HCT116 (cell line): ENCODE data around the gene PRICKLE2. TPM values are rescaled to one million over a fixed set of nuclear protein-coding genes. Genes with fewer than 3 reads are reported as not detected.

Source experiments
- ATAC-seq: fragments of 200-7000 bp; cut with Tn5 transposase; 2 replicates; pipeline ENCODE4 v1.9.1; 2020; ENCODE audit warnings: mild to moderate bottlenecking, moderate library complexity
- BruUV-seq: library from RNA; stranded (reverse); fragments of 400-500 nt; replicated peaks from 2 replicates; lab custom pipeline; 2021; lab: Mats Ljungman, UMichigan
- CTCF ChIA-PET: fragments of 300-600 bp; sonication (Branson Sonifier 250); formaldehyde crosslinking; loops from one replicate; lab custom pipeline; 2021; ENCODE audit warnings: antibody characterized with exemption; lab: Charles Lee
- POLR2A ChIA-PET: fragments of 300-600, 350-600 bp; sonication (Branson Sonifier 250); formaldehyde crosslinking; loops from one replicate; lab custom pipeline; 2021; ENCODE audit warnings: antibody characterized with exemption; lab: Charles Lee
- RAD21 ChIA-PET, 2 experiments: fragments of 300-600 bp; sonication (Branson Sonifier 250); formaldehyde crosslinking; loops; one replicate each; lab custom pipeline; 2023; ENCODE audit warnings: low total read pairs in 2 of 2; ENCODE audit not compliant: uncharacterized antibody in 2 of 2, unreplicated experiment in 2 of 2, low non-redundant PET in 1 of 2; lab: Charles Lee
- DNase-seq: peaks from one replicate; pipeline ENCODE4 v3.0.0-alpha.2; 2010; ENCODE audit warnings: low read depth, low spot score
- H2AFZ ChIP-seq: fragments of 200-600 bp; shearing (Covaris generic), sonication (generic); 2 replicates; pipeline ENCODE4 v1.6.1; 2017; ENCODE audit warnings: low read depth, mixed run types, mixed read lengths, antibody characterized with exemption, low read length; ENCODE audit not compliant: poor library complexity, severe bottlenecking
- H3K27ac ChIP-seq: 2 replicates; pipeline ENCODE4 v1.5.1; 2012; ENCODE audit warnings: low read depth, low read length
- H3K27me3 ChIP-seq: fragments of 200-600 bp; sonication (generic); 2 replicates; pipeline ENCODE4 v1.6.1; 2016; ENCODE audit warnings: mixed run types, low read length, mixed read lengths; ENCODE audit not compliant: insufficient read depth
- H3K36me3 ChIP-seq, 2 experiments: fragments of 200-500 bp in 1 of 2; fragments of 200-600 bp in 1 of 2; sonication (Bioruptor generic) in 1 of 2; sonication (generic) in 1 of 2; 2 replicates each; pipeline versions ENCODE4 v1.5.1 to v1.6.1; 2014 to 2016; ENCODE audit warnings: low read length in 2 of 2, inconsistent platforms in 1 of 2, mixed read lengths in 1 of 2, mixed run types in 1 of 2; ENCODE audit not compliant: insufficient read depth in 2 of 2, control insufficient read depth in 1 of 2
- H3K4me1 ChIP-seq, 2 experiments: fragments of 200-600 bp in 1 of 2; sonication (generic) in 1 of 2; 2 replicates each; pipeline versions ENCODE4 v1.5.1 to v1.6.1; 2012 to 2017; ENCODE audit warnings: low read length in 2 of 2, inconsistent platforms in 1 of 2, mild to moderate bottlenecking in 1 of 2, mixed read lengths in 1 of 2, mixed run types in 1 of 2, moderate library complexity in 1 of 2; ENCODE audit not compliant: insufficient read depth in 2 of 2, control insufficient read depth in 1 of 2
- H3K4me2 ChIP-seq: fragments of 200-600 bp; sonication (generic); 2 replicates; pipeline ENCODE4 v1.6.1; 2017; ENCODE audit warnings: mixed run types, low read length, mixed read lengths
- H3K4me3 ChIP-seq, 2 experiments: fragments of 200-600 bp in 1 of 2; sonication (generic) in 1 of 2; replicated peaks in 1 of 2; 2 replicates each; pipeline ENCODE4 v1.5.1; 2011 to 2016; ENCODE audit warnings: low read length in 2 of 2, control low read depth in 1 of 2, low read depth in 1 of 2, mild to moderate bottlenecking in 1 of 2, mixed read lengths in 1 of 2, mixed run types in 1 of 2
- H3K79me2 ChIP-seq: fragments of 200-600 bp; sonication (generic); 2 replicates; pipeline ENCODE4 v1.6.1; 2017; ENCODE audit warnings: mild to moderate bottlenecking, mixed run types, low read length, moderate library complexity, mixed read lengths; ENCODE audit not compliant: insufficient read depth
- H3K9ac ChIP-seq: fragments of 200-600 bp; sonication (generic); 2 replicates; pipeline ENCODE4 v1.6.1; 2016; ENCODE audit warnings: low read length, mixed read lengths
- H3K9me2 ChIP-seq: fragments of 200-600 bp; sonication (generic), shearing (Covaris generic); 2 replicates; pipeline ENCODE4 v1.6.1; 2017; ENCODE audit warnings: mixed run types, mild to moderate bottlenecking, moderate library complexity; ENCODE audit not compliant: insufficient read depth
- H3K9me3 ChIP-seq, 2 experiments: fragments of 200-500 bp in 1 of 2; fragments of 200-600 bp in 1 of 2; sonication (Bioruptor generic) in 1 of 2; sonication (generic) in 1 of 2; 2 replicates each; pipeline ENCODE4 v1.6.1; 2014 to 2017; ENCODE audit warnings: low read length in 2 of 2, mixed read lengths in 2 of 2, inconsistent platforms in 1 of 2, low read depth in 1 of 2, mild to moderate bottlenecking in 1 of 2, mixed run types in 1 of 2, moderate library complexity in 1 of 2; ENCODE audit not compliant: control insufficient read depth in 1 of 2, insufficient read depth in 1 of 2
- H4K20me1 ChIP-seq: fragments of 200-600 bp; sonication (generic), shearing (Covaris generic); 2 replicates; pipeline ENCODE4 v1.6.1; 2017; ENCODE audit warnings: mixed run types, mild to moderate bottlenecking, moderate library complexity; ENCODE audit not compliant: insufficient read depth
- ATF3 ChIP-seq: IDR thresholded peaks from 2 replicates; pipeline ENCODE4 v1.6.1; 2012
- CBX3 ChIP-seq: IDR thresholded peaks from 2 replicates; pipeline ENCODE4 v1.6.1; 2012; ENCODE audit warnings: low read depth
- EZH2phosphoT487 ChIP-seq: fragments of 200-600 bp; IDR thresholded peaks from 2 replicates; pipeline ENCODE4 v1.6.1; 2018; ENCODE audit warnings: antibody characterized with exemption, borderline replicate concordance
- JUND ChIP-seq: IDR thresholded peaks from 2 replicates; pipeline ENCODE4 v1.6.1; 2012
- MAX ChIP-seq: IDR thresholded peaks from 2 replicates; pipeline ENCODE4 v1.6.1; 2012
- POLR2AphosphoS5 ChIP-seq: IDR thresholded peaks from 2 replicates; pipeline ENCODE4 v1.6.1; 2011; ENCODE audit warnings: mild to moderate bottlenecking, low read depth, low read length, moderate library complexity
- SIN3A ChIP-seq: IDR thresholded peaks from 2 replicates; pipeline ENCODE4 v1.6.1; 2012; ENCODE audit warnings: low read depth
- TCF7L2 ChIP-seq: IDR thresholded peaks from 2 replicates; pipeline ENCODE4 v1.7.0; 2011; ENCODE audit warnings: borderline replicate concordance, inconsistent platforms; ENCODE audit not compliant: insufficient read depth, insufficient read length; ENCODE audit errors: extremely low read depth
- ZBTB33 ChIP-seq: IDR thresholded peaks from 2 replicates; pipeline ENCODE4 v1.6.1; 2011; ENCODE audit warnings: mild to moderate bottlenecking, low read length, moderate library complexity; ENCODE audit not compliant: insufficient replicate concordance; ENCODE audit errors: extremely low read depth
- intact Hi-C: fragments of 100-400 bp; cut with micrococcal nuclease; formaldehyde crosslinking; loops from 2 replicates; pipeline ENCODE4 v1.10.0; 2022
- total RNA-seq: library from RNA; stranded (reverse); gene quantifications from one replicate; pipeline ENCODE4 v1.2.1, GENCODE V29; 2021; ENCODE audit not compliant: unreplicated experiment

PRICKLE2 gene
- total RNA-seq, 1 experiment from 2014 or later, result 0.05 TPM

GRCh38 chr3:64147211-64147610 is 78.1 kb downstream of the PRICKLE2 start:
- DNase-seq (no peak), ATAC-seq (no peak)
- Histone ChIP-seq H2AFZ (no peak overlapping the region), H3K4me1 (no peaks in the 10 kb centered on the region), H3K79me2 (no peaks in the 10 kb centered on the region), H4K20me1 (no peaks in the 10 kb centered on the region), H3K9me2 (no peaks in the 10 kb centered on the region), H3K27me3 (peaks cover 15% of the 10 kb centered on the region; the same call in 1 of the 2 replicates), H3K27ac (no peak overlapping the region), H3K9ac (no peak overlapping the region), H3K4me3 (no peak overlapping the region), H3K9me3 (no peaks in the 10 kb centered on the region), H3K36me3 (no peaks in the 10 kb centered on the region), H3K4me2 (no peak overlapping the region)
- ChIA-PET POLR2A (no interaction called here), RAD21 (no interaction called here), CTCF (no interaction called here)
- BruUV-seq, result no TSS peak
- intact Hi-C loops, result no loop called here
- TF ChIP-seq MAX (no peak), JUND (no peak), ZBTB33 (no peak), ATF3 (no peak), TCF7L2 (no peak), POLR2AphosphoS5 (no peak), SIN3A (no peak), EZH2phosphoT487 (no peak), CBX3 (no peak)
